ENCODE data around the gene SON.

The SON gene

DNA sequence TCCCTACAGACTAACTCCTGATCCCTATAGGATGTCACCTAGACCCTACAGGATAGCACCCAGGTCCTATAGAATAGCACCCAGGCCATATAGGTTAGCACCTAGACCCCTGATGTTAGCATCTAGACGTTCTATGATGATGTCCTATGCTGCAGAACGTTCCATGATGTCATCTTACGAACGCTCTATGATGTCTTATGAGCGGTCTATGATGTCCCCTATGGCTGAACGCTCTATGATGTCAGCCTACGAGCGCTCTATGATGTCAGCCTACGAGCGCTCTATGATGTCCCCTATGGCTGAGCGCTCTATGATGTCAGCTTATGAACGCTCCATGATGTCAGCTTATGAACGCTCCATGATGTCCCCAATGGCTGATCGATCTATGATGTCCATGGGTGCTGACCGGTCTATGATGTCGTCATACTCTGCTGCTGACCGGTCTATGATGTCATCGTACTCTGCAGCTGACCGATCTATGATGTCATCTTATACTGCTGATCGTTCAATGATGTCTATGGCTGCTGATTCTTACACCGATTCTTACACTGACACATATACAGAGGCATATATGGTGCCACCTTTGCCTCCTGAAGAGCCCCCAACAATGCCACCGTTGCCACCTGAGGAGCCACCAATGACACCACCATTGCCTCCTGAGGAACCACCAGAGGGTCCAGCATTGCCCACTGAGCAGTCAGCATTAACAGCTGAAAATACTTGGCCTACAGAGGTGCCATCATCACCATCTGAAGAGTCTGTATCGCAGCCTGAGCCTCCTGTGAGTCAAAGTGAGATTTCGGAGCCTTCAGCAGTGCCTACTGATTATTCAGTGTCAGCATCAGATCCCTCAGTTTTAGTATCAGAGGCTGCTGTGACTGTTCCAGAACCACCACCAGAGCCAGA, 9.5 kb downstream of the SON start:
- H3K4me1 Mint-ChIP-seq (ENCODE audit: low read depth) = peaks cover 21% of the 10 kb centered on the region
- no peaks in the 10 kb centered on the region for H3K27me3 Mint-ChIP-seq (ENCODE audit: low read depth)
- H3K36me3 Mint-ChIP-seq (ENCODE audit: low read depth) = peaks cover 84% of the 10 kb centered on the region
- H3K27ac Mint-ChIP-seq = no peak overlapping the region
- no peaks in the 10 kb centered on the region for H3K9me3 Mint-ChIP-seq
- H3K4me3 Mint-ChIP-seq = no peak overlapping the region
- no peak for DNase-seq (ENCODE audit: low spot score)

DNA sequence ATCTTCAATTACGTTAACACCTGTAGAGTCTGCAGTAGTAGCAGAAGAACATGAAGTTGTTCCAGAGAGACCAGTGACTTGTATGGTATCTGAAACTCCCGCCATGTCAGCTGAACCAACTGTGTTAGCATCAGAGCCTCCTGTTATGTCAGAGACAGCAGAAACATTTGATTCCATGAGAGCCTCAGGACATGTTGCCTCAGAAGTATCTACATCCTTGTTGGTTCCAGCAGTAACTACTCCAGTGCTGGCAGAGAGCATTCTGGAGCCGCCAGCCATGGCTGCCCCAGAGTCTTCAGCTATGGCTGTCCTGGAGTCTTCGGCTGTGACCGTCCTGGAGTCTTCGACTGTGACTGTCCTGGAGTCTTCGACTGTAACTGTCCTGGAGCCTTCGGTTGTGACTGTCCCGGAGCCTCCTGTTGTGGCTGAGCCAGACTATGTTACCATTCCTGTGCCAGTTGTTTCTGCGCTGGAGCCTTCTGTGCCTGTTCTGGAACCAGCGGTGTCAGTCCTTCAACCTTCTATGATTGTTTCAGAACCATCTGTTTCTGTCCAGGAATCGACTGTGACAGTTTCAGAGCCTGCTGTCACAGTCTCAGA, 10.3 kb downstream of the SON start:
- no peak overlapping the region for H3K27ac Mint-ChIP-seq
- H3K4me3 Mint-ChIP-seq = no peak overlapping the region
- H3K27me3 Mint-ChIP-seq (ENCODE audit: low read depth) = no peaks in the 10 kb centered on the region
- peaks cover 21% of the 10 kb centered on the region for H3K4me1 Mint-ChIP-seq (ENCODE audit: low read depth)
- peaks cover 88% of the 10 kb centered on the region for H3K36me3 Mint-ChIP-seq (ENCODE audit: low read depth)
- DNase-seq (ENCODE audit: low spot score) = no peak
- no peaks in the 10 kb centered on the region for H3K9me3 Mint-ChIP-seq

DNA sequence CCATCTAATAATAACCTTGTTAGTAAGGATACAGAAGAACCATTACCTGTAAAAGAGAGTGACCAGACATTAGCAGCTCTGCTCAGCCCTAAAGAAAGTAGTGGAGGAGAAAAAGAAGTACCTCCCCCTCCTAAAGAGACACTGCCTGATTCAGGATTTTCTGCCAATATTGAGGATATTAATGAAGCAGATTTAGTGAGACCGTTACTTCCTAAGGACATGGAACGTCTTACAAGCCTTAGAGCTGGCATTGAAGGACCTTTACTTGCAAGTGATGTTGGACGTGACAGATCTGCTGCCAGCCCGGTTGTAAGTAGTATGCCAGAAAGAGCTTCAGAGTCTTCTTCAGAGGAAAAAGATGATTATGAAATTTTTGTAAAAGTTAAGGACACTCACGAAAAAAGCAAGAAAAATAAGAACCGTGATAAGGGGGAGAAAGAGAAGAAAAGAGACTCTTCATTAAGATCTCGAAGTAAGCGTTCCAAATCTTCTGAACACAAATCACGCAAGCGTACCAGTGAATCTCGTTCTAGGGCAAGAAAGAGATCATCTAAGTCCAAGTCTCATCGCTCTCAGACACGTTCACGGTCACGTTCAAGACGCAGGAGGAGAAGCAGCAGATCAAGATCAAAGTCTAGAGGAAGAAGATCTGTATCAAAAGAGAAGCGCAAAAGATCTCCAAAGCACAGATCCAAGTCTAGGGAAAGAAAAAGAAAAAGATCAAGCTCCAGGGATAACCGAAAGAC, 11.6 kb downstream of the SON start:
- Mint-ChIP-seq H3K4me3 (peak overlapping the region; percentile 45), H3K27me3 (ENCODE audit: low read depth) (no peaks in the 10 kb centered on the region), H3K9me3 (no peaks in the 10 kb centered on the region), H3K4me1 (ENCODE audit: low read depth) (peaks cover 24% of the 10 kb centered on the region), H3K27ac (no peak overlapping the region), H3K36me3 (ENCODE audit: low read depth) (peaks cover 90% of the 10 kb centered on the region)
- DNase-seq (ENCODE audit: low spot score) = no peak

DNA sequence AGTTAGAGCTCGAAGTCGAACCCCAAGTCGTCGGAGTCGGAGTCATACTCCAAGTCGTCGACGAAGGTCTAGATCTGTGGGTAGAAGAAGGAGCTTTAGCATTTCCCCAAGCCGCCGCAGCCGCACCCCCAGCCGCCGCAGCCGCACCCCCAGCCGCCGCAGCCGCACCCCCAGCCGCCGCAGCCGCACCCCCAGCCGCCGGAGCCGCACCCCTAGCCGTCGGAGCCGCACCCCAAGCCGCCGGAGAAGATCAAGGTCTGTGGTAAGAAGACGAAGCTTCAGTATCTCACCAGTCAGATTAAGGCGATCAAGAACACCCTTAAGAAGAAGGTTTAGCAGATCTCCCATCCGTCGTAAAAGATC, 12.1 kb downstream of the SON start:
- peaks cover 90% of the 10 kb centered on the region for H3K36me3 Mint-ChIP-seq (ENCODE audit: low read depth)

DNA sequence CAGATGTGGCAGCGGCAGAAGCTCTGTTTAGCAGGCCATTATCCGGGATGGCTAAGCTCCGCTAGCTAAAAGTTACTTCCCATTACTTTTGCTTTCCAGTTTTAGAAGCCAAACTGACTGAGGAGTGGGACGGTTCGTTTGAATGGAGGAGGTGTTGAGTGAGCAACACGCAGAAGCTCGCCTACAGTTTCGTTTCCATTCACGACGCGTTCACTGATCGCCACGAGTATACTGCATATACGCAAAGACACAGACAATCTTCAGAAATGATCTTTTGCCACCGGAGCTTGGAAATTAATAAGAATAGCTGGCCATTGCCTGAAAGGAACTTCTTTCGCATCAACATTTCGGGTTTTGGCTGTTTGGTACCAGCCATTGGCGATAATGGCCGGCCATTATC, 14.6 kb downstream of the SON start:
- Mint-ChIP-seq H3K36me3 (ENCODE audit: low read depth) (peaks cover 88% of the 10 kb centered on the region), H3K9me3 (no peaks in the 10 kb centered on the region), H3K27ac (no peak overlapping the region), H3K4me1 (ENCODE audit: low read depth) (peaks cover 28% of the 10 kb centered on the region), H3K4me3 (no peak overlapping the region), H3K27me3 (ENCODE audit: low read depth) (no peaks in the 10 kb centered on the region)
- DNase-seq (ENCODE audit: low spot score) = no peak

More for the DNA sequence above, 12.1 kb downstream of the SON start:
- H3K4me3 Mint-ChIP-seq = no peak overlapping the region
- DNase-seq (ENCODE audit: low spot score) = no peak
- H3K9me3 Mint-ChIP-seq = no peaks in the 10 kb centered on the region
- no peak overlapping the region for H3K27ac Mint-ChIP-seq
- H3K4me1 Mint-ChIP-seq (ENCODE audit: low read depth) = peaks cover 24% of the 10 kb centered on the region
- H3K27me3 Mint-ChIP-seq (ENCODE audit: low read depth) = no peaks in the 10 kb centered on the region

DNA sequence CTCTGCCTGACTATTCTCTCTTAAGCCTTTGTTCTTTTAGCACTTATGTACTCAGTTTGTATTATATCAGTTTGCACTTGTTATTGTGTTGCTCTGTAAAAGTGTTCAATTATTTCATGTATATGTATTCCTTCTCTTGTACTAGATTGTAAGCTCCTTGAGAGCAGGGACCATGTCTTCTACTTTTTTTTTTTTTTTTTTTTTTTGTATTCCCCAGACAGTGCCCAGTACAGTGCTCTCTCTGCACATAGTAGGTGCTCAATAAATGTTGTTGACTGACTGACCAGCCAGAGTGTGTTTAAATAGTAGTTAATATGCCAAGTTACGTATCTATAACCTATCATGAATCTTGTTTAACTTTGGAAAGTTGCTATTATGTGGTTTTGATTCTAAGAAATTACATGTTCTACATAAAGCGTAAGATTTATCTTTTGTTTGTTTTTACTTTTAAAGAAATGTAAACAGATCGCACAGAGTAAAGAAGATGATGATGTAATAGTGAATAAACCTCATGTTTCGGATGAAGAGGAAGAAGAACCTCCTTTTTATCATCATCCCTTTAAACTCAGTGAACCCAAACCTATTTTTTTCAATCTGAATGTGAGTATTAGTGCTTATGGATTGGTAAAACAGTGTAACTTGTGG, 16.1 kb downstream of the SON start:
- no peak for DNase-seq (ENCODE audit: low spot score)
- H3K27ac Mint-ChIP-seq = no peak overlapping the region
- H3K36me3 Mint-ChIP-seq (ENCODE audit: low read depth) = peaks cover 84% of the 10 kb centered on the region
- H3K9me3 Mint-ChIP-seq = no peaks in the 10 kb centered on the region
- no peak overlapping the region for H3K4me3 Mint-ChIP-seq
- no peaks in the 10 kb centered on the region for H3K27me3 Mint-ChIP-seq (ENCODE audit: low read depth)
- H3K4me1 Mint-ChIP-seq (ENCODE audit: low read depth) = peaks cover 32% of the 10 kb centered on the region

DNA sequence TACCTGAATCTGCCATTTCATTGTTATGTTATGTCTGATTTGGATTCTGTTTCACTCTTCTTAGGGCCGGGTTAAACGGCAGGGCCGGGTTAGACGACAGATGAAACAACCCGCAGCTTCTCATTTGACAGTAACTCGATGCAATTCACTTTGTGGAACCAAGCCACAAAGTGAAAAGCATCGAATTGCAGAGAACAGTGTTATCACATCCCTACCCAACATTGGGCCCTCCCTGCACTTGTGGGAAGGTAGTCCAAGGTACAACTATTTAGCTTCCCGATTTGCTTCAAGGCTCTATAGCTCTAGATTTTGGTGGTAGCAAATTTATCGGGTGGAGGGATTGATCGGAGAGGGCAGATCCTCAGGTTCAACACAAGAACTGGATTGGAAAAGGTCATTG, 17.0 kb downstream of the SON start:
- Mint-ChIP-seq H3K4me3 (no peak overlapping the region), H3K27me3 (ENCODE audit: low read depth) (no peaks in the 10 kb centered on the region), H3K27ac (no peak overlapping the region), H3K36me3 (ENCODE audit: low read depth) (peaks cover 76% of the 10 kb centered on the region), H3K9me3 (no peaks in the 10 kb centered on the region), H3K4me1 (ENCODE audit: low read depth) (peaks cover 28% of the 10 kb centered on the region)
- DNase-seq (ENCODE audit: low spot score) = no peak

DNA sequence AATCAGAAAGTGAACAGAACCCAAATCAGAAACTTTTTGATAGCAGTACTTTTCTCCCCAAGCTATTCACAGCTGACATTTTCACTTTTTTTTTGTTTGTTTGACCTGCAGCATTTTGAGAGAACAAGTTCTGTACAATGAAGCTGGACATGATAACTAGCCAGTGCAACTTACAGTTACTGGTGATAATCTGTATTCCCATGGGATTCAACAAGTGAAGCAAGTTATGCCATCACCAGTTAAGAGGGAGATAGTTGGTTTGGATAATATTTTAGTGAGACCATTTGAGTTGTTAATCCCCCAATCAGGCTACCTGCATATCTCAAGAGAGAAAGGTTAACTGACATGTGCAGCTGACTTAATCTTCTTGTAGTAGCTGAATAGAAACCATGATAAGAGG, 18.1 kb downstream of the SON start:
- peaks cover 68% of the 10 kb centered on the region for H3K36me3 Mint-ChIP-seq (ENCODE audit: low read depth)
- no peak overlapping the region for H3K4me3 Mint-ChIP-seq
- no peak for DNase-seq (ENCODE audit: low spot score)
- peaks cover 22% of the 10 kb centered on the region for H3K4me1 Mint-ChIP-seq (ENCODE audit: low read depth)
- H3K27me3 Mint-ChIP-seq (ENCODE audit: low read depth) = no peaks in the 10 kb centered on the region
- H3K9me3 Mint-ChIP-seq = no peaks in the 10 kb centered on the region
- no peak overlapping the region for H3K27ac Mint-ChIP-seq

DNA sequence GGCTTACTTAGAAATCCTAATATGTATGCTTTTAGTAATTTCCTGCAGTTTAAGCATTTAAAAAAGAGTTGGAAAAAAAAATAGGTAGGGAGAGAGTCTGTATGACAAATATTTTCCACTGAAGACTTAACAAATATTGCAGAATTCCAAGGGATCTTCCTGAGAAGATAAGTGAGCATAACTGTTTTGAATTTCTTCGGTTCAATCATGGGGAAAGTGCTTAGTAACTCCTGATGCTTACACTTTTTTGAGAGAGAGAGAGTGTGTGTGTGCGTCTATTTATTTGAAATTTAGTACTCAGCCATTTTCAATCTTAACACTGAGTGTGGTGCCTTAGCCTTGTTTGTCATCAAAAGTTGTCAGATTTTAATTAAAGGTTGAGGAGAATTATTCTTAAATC, 18.5 kb downstream of the SON start:
- Mint-ChIP-seq H3K4me3 (no peak overlapping the region), H3K27ac (no peak overlapping the region), H3K27me3 (ENCODE audit: low read depth) (no peaks in the 10 kb centered on the region), H3K4me1 (ENCODE audit: low read depth) (peaks cover 20% of the 10 kb centered on the region), H3K9me3 (no peaks in the 10 kb centered on the region), H3K36me3 (ENCODE audit: low read depth) (peaks cover 64% of the 10 kb centered on the region)
- DNase-seq (ENCODE audit: low spot score) = no peak

DNA sequence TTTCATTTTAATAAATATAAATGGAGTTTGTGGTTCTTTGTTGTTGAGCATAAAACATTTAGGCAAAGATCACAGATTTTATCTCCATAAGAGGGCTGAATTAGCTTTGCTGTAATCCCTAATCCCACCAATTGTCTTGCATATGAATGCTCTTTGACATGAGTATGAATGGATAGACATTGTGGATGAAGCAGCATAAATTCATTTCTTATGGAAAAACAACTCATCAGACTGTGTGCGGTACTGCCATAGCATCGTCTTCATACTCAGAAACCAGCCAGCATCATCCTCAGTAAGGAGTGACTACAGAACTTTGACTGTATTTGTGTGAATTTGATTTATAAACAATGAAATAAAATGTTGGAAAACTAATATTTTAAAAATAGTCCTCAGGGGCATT, 19.6 kb downstream of the SON start:
- no peak for DNase-seq (ENCODE audit: low spot score)
- no peak overlapping the region for H3K4me3 Mint-ChIP-seq
- peaks cover 20% of the 10 kb centered on the region for H3K4me1 Mint-ChIP-seq (ENCODE audit: low read depth)
- H3K36me3 Mint-ChIP-seq (ENCODE audit: low read depth) = peaks cover 53% of the 10 kb centered on the region
- H3K27me3 Mint-ChIP-seq (ENCODE audit: low read depth) = no peaks in the 10 kb centered on the region
- no peak overlapping the region for H3K27ac Mint-ChIP-seq
- H3K9me3 Mint-ChIP-seq = no peaks in the 10 kb centered on the region

DNA sequence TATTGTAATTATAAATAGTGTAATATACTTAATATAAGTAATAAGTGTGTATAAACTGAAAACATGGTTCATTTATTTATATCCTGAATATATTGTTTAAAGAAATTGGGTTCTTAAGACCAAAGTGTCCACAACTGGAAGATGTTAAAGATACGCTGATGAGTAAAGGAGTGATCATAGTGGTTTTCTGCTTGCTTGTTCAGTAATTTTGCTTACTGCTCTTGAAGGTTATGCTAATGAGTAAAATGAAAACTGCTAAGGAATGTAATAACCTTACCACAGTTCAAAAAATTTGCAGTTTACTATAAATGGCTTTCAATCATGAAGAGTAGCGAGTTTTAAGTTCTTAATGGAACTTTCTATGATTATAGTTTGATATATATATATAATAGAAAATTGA, 23.7 kb downstream of the SON start:
- H3K27me3 Mint-ChIP-seq (ENCODE audit: low read depth) = no peaks in the 10 kb centered on the region
- no peak overlapping the region for H3K4me3 Mint-ChIP-seq
- H3K4me1 Mint-ChIP-seq (ENCODE audit: low read depth) = peaks cover 13% of the 10 kb centered on the region
- H3K36me3 Mint-ChIP-seq (ENCODE audit: low read depth) = peaks cover 40% of the 10 kb centered on the region
- H3K9me3 Mint-ChIP-seq = no peaks in the 10 kb centered on the region
- H3K27ac Mint-ChIP-seq = no peak overlapping the region
- DNase-seq (ENCODE audit: low spot score) = no peak

DNA sequence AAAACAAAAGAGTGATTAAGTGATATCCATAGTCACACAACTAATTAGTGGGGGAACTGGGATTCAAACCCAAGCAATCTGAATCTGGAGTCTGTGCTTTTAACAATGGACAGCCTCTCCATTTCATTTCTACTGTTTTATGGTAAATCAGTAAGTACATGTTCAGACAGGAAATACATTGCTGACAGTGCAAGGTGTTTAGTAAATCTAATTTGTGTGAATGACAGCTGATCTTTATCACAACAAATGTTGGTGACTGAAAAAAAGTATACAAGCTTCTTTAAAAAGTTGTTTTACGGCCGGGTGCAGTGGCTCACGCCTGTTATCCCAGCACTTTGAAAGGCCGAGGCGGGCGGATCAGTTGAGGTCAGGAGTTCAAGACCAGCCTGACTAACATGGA, 25.1 kb downstream of the SON start:
- DNase-seq (ENCODE audit: low spot score) = no peak
- H3K4me1 Mint-ChIP-seq (ENCODE audit: low read depth) = peaks cover 12% of the 10 kb centered on the region
- H3K27ac Mint-ChIP-seq = no peak overlapping the region
- H3K27me3 Mint-ChIP-seq (ENCODE audit: low read depth) = no peaks in the 10 kb centered on the region
- H3K36me3 Mint-ChIP-seq (ENCODE audit: low read depth) = peaks cover 45% of the 10 kb centered on the region
- H3K9me3 Mint-ChIP-seq = no peaks in the 10 kb centered on the region
- no peak overlapping the region for H3K4me3 Mint-ChIP-seq

DNA sequence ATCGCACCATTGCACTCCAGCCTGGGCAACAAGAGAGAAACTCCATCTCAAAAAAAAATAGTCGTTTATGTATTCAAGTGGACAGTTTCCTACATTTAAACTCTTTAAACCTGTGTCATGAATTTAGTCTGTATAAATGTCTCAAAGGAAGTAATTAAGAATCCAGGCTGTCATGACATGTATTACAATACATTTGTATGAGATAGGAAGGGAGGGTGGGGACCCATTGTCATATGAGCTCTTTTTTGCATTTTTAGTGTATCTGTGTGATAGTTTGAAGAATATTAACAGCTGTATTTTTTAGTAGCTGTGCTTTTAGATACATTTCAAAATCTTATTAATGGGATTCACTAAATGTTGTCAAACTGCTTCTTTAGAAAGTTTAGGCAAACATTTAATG, 25.6 kb downstream of the SON start:
- Mint-ChIP-seq H3K4me3 (no peak overlapping the region), H3K4me1 (ENCODE audit: low read depth) (peaks cover 12% of the 10 kb centered on the region), H3K27ac (no peak overlapping the region), H3K27me3 (ENCODE audit: low read depth) (no peaks in the 10 kb centered on the region), H3K36me3 (ENCODE audit: low read depth) (peaks cover 46% of the 10 kb centered on the region), H3K9me3 (no peaks in the 10 kb centered on the region)
- no peak for DNase-seq (ENCODE audit: low spot score)

DNA sequence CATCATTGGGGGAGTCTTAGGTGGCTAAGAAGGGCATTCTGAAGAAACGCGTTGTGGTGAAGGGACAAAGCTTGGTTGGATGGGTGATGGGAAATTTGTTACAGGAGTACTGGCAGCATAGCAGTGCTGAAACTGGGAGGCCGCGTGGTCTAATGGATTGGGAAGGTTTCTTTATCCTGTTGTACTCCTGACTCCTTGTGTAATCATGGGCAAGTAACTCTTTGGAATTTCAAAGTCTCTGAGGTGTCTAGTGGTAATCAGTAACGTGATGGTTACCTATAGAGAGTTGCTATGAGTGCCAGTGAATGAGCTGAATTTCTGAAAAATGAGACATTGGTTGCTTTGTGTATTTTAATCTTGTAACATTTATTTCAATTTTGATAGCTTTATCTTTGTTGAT, 27.2 kb downstream of the SON start:
- no peak overlapping the region for H3K27ac Mint-ChIP-seq

More for the DNA sequence above, 27.2 kb downstream of the SON start:
- no peak overlapping the region for H3K4me3 Mint-ChIP-seq
- H3K36me3 Mint-ChIP-seq (ENCODE audit: low read depth) = peaks cover 50% of the 10 kb centered on the region
- no peaks in the 10 kb centered on the region for H3K27me3 Mint-ChIP-seq (ENCODE audit: low read depth)
- H3K4me1 Mint-ChIP-seq (ENCODE audit: low read depth) = peaks cover 8% of the 10 kb centered on the region
- no peaks in the 10 kb centered on the region for H3K9me3 Mint-ChIP-seq
- DNase-seq (ENCODE audit: low spot score) = no peak

Data from T-helper 2 cell treated with Interferon-gamma antibody and Interleukin-4, amounts not matched to agents 5 μg/mL and 100 μg/mL, for 36 hours (primary cell).